GM21723 (cell line): ENCODE results near the gene NME9.

Experiments
- ATAC-seq: cut with Tn5 transposase; IDR thresholded peaks from one replicate; pipeline ENCODE4 v1.9.1; 2021; ENCODE audit warnings: mild to moderate bottlenecking, moderate library complexity; ENCODE audit not compliant: unreplicated experiment

Gene NME9

DNA sequence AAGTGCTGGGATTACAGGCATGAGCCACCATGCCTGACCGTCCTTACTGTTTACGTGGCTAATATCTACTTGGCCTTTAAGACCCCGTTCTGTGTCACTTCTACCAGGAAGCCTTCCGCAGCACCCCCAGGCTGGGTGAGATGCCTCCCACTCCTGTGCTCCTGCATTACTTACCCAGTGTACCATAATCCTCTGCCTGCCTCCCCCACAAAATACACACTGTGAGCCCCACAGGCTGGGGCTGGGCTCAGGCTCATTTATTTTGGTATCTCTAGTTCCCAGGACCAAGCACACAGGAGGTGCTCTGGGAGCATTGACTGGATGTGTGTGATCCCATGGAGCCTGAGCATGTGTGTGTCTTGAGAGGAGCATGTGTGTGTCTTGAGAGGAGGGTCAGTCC lies 33.7 kb upstream of the NME9 start:
- no peak for ATAC-seq

DNA sequence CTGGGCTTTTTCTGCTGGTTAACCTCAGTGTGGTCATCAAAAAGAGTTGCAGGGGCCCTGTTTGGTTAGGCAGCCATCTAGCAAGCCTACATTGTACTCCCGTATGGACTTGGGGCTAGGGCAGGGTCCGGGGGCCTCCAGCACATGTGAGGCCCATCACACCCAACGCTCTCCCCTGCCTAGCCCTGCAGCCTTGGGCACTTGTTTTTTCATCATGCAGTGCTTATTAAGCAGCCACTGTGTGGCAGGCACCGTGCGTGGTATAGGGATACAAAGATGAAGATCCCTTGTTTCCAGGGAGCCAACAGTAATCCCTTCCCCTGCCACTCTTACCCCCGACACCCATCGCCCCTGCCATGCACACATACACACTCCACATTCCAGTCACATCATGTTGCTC lies 32.9 kb upstream of the NME9 start:
- ATAC-seq, result no peak

DNA sequence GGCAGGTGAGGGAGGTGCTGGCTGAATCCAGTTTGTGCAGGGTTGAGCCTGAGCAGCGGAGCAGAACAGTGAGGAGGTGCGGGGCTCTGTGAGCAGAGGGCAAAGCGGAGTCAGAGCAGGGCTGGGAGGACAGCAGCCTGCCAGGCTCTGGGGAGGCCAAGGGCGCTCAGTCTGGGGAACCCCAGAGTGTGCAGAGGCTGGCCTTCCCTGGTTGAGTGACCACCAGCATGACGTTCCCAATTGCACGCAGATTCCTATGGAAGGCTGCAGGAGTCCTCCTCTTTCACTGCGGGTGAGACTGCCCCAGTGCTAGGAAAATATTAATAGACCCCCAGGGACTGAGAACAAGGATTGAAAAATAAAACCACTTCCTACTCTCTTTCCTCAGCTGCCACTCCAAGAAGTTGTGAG lies 31.9 kb upstream of the NME9 start:
- ATAC-seq, result no peak

DNA sequence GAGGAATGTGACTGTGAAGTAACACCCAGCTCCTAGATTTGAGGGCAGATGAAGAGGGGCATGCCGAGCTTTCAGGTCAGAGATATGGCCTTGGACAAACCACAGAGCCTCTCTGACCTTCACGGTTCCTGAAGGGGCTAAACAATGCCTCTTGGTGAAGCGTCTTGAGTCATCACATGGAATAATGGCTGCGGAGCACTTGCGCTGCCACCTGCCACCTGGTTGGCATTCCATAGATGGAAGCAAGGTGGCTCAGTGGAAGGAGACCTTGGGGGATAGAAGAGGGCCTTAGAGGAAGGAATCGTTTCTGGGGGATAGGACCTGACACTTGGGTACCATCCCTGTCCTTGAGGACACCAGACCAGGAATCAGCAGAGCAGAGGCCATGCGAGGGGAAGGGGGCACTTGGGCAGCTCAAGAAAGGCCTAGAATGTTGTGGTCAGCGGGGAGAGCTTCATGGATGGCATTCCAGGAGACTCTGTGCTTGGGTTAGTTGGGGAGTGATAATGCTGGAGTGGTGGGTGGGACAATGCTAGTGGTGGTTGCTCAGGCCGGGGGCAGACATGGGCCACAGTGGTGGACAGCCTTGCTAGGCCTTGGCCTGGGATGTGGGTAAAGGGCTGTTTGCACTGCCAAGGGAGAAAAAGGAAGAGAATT lies 31.3 kb upstream of the NME9 start:
- no peak for ATAC-seq

- ATAC-seq, result no peak
Measured at GRCh38 chr3:138359919-138360868, 30.5 kb upstream of the NME9 start.

GRCh38 chr3:138359148-138359918 lies 29.7 kb upstream of the NME9 start:
- ATAC-seq, result no peak

DNA sequence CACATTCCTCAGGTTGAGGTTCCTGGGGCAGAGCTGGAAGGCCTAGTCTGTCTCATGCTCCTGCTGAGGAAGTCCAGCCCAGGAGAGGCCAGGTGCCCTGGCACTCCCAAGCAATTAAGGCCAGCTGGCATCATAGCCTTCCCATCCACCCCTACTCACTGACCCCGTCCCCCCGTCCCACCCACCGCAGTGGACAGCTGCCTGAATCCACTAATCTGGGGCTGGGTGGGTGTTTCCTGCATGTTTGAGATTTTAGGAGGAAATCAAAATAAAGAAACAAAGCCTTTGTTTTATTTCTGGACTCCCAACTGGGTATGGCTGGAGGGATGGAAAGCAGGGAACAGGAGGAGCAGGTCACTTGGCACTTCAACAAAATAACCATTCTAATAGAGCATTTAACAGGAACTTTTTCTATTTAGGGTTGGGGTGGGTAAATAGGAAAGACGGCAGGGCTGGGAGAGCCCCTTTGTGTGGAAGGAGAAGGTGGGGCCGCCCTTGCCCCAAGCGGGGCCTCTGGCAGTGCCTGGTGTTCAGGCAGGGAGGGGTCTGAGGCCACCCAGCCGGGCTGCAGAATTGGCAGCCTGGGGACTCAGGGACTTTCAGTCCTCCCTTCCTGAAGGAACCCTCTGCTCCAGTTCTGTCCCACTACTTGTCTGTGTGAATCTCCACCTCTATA lies 27.2 kb upstream of the NME9 start:
- ATAC-seq, result no peak

GRCh38 chr3:138355071-138355470 lies 25.4 kb upstream of the NME9 start:
- no peak for ATAC-seq

GRCh38 chr3:138354376-138354775 lies 24.7 kb upstream of the NME9 start:
- ATAC-seq, result no peak

DNA sequence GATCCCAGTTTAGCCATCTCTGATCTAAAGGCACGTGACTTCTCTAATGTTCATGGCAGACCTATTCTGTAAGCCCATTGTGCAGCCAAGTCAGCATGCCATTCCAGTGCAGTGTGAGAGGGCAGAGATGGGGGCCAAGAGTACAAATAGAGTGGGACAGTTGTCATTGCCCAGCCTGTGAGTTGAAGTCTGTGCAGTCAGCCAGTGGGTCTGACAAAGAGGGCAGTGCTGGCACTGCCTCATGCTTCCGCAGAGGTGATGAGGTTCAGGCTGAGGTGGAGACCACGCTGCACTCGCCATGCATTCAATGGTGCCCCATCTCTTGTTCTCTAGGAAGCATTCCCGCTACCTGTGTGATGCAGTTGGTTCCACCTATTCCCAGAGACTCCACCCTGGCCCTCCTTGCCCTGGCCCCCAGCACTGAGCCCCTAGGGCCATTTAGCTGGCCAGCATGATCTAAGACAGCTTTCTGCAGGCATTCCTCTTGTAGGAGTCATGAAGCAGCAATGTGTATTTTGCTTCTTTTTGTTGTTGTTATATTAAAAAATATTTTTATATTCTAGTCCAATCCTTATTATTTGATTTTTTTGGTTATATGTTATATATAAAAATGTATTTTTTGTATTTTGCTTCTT lies 22.4 kb upstream of the NME9 start:
- no peak for ATAC-seq

DNA sequence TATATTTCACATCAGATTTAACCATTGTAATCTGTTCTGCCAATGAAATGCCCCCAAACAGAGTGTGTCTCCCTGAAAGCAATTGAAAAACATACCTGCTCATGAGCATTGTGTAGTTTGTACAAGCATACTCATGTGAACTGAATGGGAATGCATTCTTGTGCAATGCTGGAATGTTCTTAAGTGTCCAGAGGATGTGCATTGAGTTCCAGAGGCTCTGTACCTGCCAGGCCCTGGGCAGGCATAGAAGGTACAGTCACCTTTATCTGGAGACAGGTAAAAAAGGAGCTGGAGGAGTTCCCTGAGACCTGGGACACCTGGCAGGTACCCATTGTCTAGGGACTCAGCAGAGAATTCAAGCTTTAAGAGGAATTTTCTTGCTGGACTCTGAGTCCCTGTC lies 21.5 kb upstream of the NME9 start:
- no peak for ATAC-seq

- no peak for ATAC-seq
Measured at GRCh38 chr3:138349926-138350665, 20.4 kb upstream of the NME9 start.

- no peak for ATAC-seq
Measured at GRCh38 chr3:138348754-138349739, 19.4 kb upstream of the NME9 start.

DNA sequence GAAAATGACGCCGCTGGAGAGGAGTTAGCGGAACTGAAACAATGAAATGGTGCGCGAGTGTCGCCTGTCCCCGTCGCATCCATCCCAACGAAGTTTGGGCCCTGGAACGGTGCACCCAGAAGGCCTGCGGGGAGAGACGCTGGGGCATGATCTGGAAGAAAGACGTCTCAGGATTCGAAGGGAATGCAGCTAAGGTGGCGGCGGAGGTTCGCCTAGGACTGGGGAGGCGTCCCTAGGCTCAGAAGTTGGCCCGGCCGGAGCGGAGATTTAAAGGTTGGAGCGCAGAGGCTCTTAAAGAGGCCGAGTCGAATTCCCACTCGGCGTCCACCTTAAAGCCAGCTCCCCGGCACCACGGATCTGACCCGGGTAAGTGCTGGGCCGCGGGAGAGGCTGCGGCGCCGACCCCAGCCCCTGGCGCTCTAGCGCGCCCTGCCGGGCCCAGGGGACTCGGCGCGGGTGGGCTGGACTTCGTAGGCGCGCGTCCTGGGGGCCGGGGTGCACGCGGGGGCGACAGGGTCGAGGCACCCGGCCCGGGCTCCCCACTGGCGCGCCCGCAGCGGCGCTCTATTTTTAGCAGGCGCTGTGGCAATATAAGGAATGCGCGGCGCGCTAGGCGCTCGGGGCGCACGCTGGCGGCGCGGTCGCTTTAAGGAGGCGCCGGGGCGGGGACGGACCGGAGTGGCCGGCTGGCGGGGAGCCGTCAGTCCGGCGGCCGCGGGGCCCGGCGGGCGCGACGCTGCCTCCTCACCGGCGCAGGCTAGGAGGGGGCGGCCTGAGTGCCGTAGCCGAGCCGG lies 18.5 kb upstream of the NME9 start, which contains the start of gene MRAS:
MRAS (plus strand) TSS at position 620 of the 794 bp plus-strand sequence. CDS start 24,305 bp downstream, outside the sequence.
- ATAC-seq, result no peak

DNA sequence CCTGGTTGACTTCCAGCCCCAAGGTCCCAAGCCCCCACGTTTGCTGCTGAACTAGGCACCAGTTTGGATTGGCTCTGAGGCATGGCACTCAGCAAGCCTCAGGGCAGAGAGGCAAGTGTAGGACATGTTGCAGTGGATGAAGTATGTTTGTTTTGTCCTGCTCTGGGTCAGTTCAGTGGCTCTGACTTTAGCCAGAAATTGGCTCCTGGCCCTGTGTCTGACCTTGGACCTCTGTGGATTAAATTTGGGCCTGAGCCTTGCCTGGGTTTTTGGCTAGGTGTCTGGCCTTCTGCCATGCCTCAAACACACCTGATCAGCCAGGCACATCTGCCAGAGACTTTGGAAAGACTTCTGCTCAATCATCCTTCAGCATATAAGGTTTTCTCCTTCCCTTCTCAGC lies 15.1 kb upstream of the NME9 start:
- ATAC-seq, result no peak

DNA sequence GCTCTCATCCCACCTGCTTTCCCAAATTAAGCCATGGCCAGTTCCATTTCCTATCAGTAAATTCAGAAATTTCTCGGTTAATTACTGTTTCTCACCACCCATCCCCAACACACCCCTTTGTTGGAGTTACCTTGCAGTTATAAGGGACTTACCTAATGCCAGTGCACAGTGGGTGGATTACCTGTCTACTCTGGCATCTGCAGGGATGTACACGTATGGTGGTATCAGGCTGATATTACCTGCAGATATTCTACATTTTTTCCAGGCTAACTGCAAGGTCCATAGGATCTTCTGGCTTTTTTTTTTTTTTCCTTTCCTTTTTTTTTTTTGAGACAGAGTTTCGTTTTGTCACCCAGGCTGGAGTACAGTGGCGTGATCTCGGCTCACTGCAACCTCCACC lies 10.9 kb upstream of the NME9 start:
- no peak for ATAC-seq

- no peak for ATAC-seq
Measured at GRCh38 chr3:138338811-138339210, 9.2 kb upstream of the NME9 start.

- ATAC-seq, result no peak
Measured at GRCh38 chr3:138338244-138338643, 8.6 kb upstream of the NME9 start.
